Choroid plexus epithelial cell (primary cell): ENCODE measurements around the gene ZNF14.
"Not testable (repeated sequence)": the region's sequence is repeated elsewhere in the genome, so short reads cannot be mapped to it uniquely, and the experiment has no call there.

ENCODE experiments used
- DNase-seq: peaks from one replicate; pipeline ENCODE4 v3.0.0-alpha.2; 2010; ENCODE audit warnings: low read depth
- H3K4me3 ChIP-seq: 2 replicates; pipeline ENCODE4 v1.5.1; 2011; ENCODE audit warnings: low read depth, mild to moderate bottlenecking, control low read depth, low read length, moderate library complexity
- TF ChIP-seq, protein P1 (sequence below): conservative IDR thresholded peaks from 2 replicates; pipeline ENCODE4 v1.5.1; 2011; ENCODE audit warnings: low read depth, mild to moderate bottlenecking, control low read depth, inconsistent platforms, low read length, moderate library complexity

ZNF14 gene

DNA sequence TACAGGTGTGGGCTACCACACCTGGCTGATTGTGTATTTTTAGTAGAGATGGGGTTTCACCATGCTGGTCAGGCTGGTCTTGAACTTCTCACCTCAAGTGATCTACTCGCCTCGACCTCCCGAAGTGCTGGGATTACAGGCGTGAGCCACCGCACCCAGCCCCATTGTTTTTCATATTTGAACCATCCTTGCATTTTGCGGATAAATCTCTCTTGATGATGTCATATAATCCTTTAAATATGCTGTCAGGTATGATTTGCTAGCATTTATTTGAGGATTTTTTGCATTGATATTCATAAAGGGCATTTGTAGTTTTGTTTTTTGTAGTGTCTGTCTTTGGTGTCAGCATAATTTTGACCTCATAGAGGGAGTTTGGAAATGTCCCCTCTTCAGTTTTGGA is 58.6 kb downstream of the ZNF14 start:
- TF ChIP-seq, protein P1, sequence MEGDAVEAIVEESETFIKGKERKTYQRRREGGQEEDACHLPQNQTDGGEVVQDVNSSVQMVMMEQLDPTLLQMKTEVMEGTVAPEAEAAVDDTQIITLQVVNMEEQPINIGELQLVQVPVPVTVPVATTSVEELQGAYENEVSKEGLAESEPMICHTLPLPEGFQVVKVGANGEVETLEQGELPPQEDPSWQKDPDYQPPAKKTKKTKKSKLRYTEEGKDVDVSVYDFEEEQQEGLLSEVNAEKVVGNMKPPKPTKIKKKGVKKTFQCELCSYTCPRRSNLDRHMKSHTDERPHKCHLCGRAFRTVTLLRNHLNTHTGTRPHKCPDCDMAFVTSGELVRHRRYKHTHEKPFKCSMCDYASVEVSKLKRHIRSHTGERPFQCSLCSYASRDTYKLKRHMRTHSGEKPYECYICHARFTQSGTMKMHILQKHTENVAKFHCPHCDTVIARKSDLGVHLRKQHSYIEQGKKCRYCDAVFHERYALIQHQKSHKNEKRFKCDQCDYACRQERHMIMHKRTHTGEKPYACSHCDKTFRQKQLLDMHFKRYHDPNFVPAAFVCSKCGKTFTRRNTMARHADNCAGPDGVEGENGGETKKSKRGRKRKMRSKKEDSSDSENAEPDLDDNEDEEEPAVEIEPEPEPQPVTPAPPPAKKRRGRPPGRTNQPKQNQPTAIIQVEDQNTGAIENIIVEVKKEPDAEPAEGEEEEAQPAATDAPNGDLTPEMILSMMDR: no peak
- no peak overlapping the region for H3K4me3 ChIP-seq
- no peak for DNase-seq

GRCh38 chr19:19672816-19673215 is 60.1 kb downstream of the ZNF14 start:
- no peak for DNase-seq
- H3K4me3 ChIP-seq: no peak overlapping the region
- TF ChIP-seq, protein P1: no peak

DNA sequence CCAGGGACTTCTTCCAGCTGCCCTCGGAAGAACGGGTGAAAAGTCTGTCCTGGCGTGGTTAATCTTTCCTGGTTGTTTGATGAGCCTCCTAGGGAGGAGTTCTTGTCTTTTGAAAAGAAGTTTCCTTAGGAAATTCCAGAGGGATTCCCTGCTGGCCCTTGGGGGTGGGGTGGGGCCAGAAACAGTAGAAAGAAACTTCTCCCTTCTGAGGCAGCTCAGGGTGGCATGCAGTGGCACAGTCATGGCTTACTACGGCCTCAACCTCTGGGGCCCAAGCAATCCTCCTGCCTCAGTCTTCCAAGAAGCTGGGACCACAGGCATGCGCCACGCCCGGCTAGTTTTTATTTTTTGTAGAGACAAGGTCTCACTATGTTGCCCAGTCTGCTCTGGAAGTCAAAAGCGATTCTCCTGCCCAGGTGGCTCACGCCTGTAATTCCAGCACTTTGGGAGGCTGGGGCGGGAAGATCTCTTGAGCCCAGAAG is 62.8 kb downstream of the ZNF14 start:
- TF ChIP-seq, protein P1: no peak
- no peak for DNase-seq
- peak overlapping the region; percentile 94 for H3K4me3 ChIP-seq

- peak within 1 kb of the TSS; percentile 94 for H3K4me3 ChIP-seq
- TF ChIP-seq, protein P1: no peak
These were observed 64.5 kb downstream of the ZNF14 start, which contains the start of gene ZNF101 for GRCh38 chr19:19668230-19669012. TSS of gene ZNF101 (plus strand) at chr19:19668839. CDS start at chr19:19668964, 125 bp downstream.

GRCh38 chr19:19665420-19665948 is 67.4 kb downstream of the ZNF14 start:
- not testable (repeated sequence) for H3K4me3 ChIP-seq, DNase-seq

More at GRCh38 chr19:19668230-19669012, 64.5 kb downstream of the ZNF14 start, which contains the start of gene ZNF101:
- DNase-seq: peak; percentile 91

DNA sequence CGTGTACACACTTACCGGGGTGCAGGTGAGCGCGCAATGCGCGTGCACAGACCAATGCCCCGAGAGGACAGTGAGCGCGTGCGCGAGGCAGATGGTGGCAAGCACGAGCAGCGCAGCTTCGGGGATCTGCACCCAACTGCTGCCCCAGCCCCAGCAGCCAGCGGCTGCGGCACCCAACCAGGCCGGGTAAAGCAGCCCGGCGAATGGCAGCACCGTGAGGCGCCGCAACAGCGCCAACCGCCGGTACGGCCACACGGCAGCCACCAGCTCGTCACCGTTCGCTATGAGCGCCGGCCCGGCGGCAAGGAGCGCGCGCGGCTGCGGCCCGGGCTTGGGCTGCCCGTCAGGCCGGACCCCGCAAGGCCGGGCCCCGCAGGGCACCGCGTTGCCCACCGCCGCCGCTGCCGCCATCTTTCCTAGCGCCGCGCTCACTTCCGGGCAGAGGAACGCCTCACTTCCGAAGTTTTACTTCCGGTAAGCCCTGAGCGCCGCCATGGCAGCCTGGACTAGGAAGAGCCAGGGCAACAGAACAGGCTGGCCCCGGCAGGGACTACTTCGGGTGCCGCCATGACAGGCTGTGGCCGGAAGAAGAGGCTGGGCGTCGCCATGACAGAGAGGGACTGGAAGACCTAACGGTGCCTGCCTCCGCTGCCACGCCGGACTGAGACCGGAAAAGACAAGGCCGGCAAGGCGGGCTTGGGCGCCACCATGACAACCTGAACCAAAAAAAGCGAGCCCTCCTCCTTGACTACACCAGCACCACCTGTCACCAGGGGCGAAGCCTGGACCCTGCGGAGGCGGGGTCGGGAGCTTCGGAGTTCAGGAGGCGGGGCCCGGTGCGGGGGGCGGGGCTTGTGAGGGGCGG is 69.4 kb downstream of the ZNF14 start, which contains the start of gene ATP13A1:
Gene ATP13A1, minus strand, starts transcription at position 421 of the 865 bp plus-strand sequence. Its CDS starts 10 bp downstream, at position 411.
- TF ChIP-seq, protein P1: peak; percentile 16
- DNase-seq: peak; percentile 98

DNA sequence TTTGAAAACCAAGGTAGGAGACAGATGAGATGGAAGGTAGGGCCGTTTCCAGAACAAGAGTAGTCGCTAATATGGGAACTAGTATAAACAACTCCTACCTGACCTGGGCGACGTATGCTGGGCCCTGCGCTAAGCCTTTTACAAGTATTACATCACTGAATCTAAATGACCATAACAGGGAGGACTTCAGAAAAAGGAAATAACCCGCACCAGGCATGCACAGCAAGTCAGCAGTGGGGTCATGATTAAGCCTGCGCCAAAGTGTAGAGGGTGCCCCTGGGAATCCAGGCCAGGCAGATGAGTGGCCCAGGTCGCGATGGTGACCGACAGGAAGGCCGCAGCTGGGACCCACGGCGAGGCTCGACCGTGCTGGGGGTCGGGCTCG is 70.0 kb downstream of the ZNF14 start:
- no peak for DNase-seq
- H3K4me3 ChIP-seq: peak overlapping the region; percentile 97
- TF ChIP-seq, protein P1: no peak

More for the DNA sequence above, 69.4 kb downstream of the ZNF14 start, which contains the start of gene ATP13A1:
- peak within 1 kb of the TSS; percentile 97 for H3K4me3 ChIP-seq
